ENCODE measurements around the gene IFITM2.

DNA sequence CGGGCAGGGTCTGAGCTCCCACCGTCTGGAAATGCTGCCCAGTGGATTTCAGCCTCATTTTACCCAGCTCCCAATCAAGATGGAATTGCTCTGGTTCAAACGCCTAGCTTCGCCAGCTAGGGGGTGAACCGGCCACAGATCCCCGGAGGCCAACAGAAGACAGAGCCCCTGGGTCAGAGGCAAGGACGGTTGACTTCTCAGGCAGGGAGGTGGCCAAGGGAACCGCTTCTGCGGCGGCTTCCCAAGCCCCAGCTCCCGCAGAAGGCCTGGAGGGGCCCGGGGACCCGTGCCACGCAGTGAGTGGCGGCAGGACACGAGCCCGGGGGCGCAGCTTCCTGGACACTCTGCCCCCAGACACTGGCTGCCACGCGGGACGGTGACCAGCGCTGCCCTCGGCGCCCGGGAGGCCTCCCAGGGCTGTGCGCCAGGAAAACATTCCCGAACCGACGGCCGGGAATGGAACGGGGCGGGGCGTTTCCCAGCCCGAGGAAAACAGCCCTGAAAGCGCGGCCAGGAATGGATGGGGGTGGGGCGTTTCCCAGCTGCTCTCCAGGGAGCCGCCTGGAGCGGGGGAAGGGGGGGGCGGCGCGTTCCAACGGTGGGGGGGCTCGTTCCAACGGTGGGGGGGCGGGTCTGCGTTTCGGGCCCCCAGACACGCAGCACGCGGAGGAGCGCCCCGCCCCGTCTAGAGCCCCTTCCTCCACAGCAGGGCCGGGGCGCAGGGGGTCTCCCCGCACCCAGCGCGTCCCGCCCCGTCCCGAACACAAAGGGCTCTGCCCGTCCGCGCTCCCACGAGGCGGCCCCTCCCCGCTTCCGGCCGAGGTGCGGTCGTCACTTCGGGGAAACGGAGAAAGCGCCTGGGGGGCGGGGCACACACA, 48.2 kb downstream of the IFITM2 start:
- no peak for TF ChIP-seq CTCF (IDR thresholded peaks at IDR 0.05)
- no peak for TF ChIP-seq EZH2 (IDR thresholded peaks at IDR 0.05; ENCODE audit: borderline replicate concordance, insufficient read depth, low read depth, low read length, poor library complexity, severe bottlenecking)

All from B cell (primary cell).